ENCODE measurements around the gene POU2F1.
A peak's percentile ranks its signal among the peaks of the same experiment; 100 is the strongest.

The POU2F1 gene

DNA sequence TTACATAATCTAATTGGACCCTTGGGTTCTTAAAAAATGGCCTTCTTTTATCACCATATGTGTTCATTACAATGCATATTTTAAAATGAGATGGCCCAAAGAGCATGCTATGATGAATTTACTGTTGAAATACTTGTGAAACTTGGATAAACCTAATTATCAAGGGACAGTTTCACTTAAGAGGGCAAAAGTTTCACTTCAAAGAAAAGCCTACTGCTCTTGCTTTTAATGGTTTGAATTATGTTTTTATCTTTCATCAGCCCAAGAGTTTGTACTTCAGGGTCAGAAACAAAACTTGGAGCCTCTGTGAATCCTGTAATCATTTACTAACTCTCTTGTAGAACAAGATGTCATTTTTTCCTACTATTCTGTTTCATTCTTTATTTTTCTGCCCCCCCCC, 32.3 kb downstream of the POU2F1 start:
- Histone ChIP-seq H3K9me3 (ENCODE audit: control insufficient read depth, low read length) (no peaks in the 10 kb centered on the region), H3K27me3 (replicated peaks; ENCODE audit: control insufficient read depth, insufficient read depth, low read length) (no peaks in the 10 kb centered on the region), H3K4me1 (ENCODE audit: control insufficient read depth, insufficient read depth, low read length) (no peaks in the 10 kb centered on the region), H3K9ac (ENCODE audit: low read length) (no peak overlapping the region), H3K36me3 (ENCODE audit: control insufficient read depth, insufficient read depth, low read length, severe bottlenecking) (no peaks in the 10 kb centered on the region), H3K4me3 (ENCODE audit: low read length) (no peak overlapping the region)
- no peak for DNase-seq (ENCODE audit: low read depth)

DNA sequence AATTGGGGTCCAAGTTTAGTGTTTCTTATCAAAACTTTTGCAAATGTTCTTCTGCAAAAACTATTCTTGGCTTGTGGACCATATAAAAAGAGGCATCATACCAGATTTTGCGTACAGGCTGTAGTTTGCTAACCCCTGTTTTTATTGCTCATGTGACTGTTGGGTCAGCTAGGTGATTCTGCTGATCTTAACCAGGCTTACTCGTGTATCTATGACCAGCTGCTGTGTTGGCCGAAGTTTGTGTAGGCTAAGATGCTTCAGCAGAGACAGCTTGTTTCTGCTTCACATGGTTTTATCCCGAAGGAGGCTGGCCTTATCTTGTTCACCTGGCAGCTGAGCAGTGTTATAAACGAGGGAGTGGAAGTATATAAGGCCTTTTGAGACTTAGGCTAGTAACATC, 38.2 kb downstream of the POU2F1 start:
- H3K36me3 ChIP-seq (ENCODE audit: control insufficient read depth, insufficient read depth, low read length, severe bottlenecking) = no peaks in the 10 kb centered on the region

DNA sequence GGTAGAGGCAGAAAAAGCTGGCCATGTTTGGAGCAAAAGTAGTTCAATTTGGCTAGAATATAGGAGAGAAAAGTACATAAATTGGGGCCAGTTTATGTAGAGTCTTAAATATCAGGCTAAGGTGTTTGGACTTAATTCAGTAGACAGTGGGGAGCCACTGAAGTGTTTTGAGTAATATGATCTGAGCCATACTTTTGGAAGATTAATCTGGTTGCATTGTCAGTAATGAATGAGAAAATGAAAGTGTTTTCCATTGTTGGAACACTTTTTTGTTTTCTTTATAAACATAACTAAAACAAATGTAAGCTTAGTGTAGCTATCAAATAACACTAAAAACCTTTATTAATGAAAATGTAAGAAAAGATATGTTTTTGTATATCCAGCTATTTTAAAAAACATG, 42.1 kb downstream of the POU2F1 start:
- Histone ChIP-seq H3K4me1 (ENCODE audit: control insufficient read depth, insufficient read depth, low read length) (no peaks in the 10 kb centered on the region), H3K4me3 (ENCODE audit: low read length) (no peak overlapping the region), H3K27me3 (replicated peaks; ENCODE audit: control insufficient read depth, insufficient read depth, low read length) (no peaks in the 10 kb centered on the region), H3K36me3 (ENCODE audit: control insufficient read depth, insufficient read depth, low read length, severe bottlenecking) (no peaks in the 10 kb centered on the region), H3K9me3 (ENCODE audit: control insufficient read depth, low read length) (no peaks in the 10 kb centered on the region), H3K9ac (ENCODE audit: low read length) (no peak overlapping the region)
- DNase-seq (ENCODE audit: low read depth) = no peak

More for the DNA sequence above, 38.2 kb downstream of the POU2F1 start:
- no peak for DNase-seq (ENCODE audit: low read depth)
- H3K9me3 ChIP-seq (ENCODE audit: control insufficient read depth, low read length) = no peaks in the 10 kb centered on the region
- no peaks in the 10 kb centered on the region for H3K4me1 ChIP-seq (ENCODE audit: control insufficient read depth, insufficient read depth, low read length)
- no peak overlapping the region for H3K4me3 ChIP-seq (ENCODE audit: low read length)
- no peaks in the 10 kb centered on the region for H3K27me3 ChIP-seq (replicated peaks; ENCODE audit: control insufficient read depth, insufficient read depth, low read length)
- H3K9ac ChIP-seq (ENCODE audit: low read length) = no peak overlapping the region

DNA sequence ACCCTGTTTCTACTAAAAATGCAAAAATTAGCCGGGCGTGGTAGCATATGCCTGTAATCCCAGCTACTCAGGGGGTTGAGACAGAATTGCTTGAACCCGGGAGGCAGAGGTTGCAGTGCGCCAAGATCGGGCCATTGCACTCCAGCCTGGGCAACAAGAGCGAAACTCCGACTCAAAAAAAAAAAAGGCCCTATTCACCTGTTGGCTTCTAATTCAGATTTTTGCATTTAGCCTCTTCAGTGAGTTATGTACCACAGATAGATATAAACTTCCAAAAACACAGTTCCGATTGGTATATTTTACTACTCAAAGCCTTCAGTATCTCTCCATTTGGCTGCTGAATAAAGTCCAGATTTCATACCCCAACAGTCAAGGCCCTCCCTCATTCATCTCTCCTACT, 42.7 kb downstream of the POU2F1 start:
- no peak for DNase-seq (ENCODE audit: low read depth)
- Histone ChIP-seq H3K27me3 (replicated peaks; ENCODE audit: control insufficient read depth, insufficient read depth, low read length) (no peaks in the 10 kb centered on the region), H3K4me3 (ENCODE audit: low read length) (no peak overlapping the region), H3K4me1 (ENCODE audit: control insufficient read depth, insufficient read depth, low read length) (no peaks in the 10 kb centered on the region), H3K9ac (ENCODE audit: low read length) (no peak overlapping the region), H3K36me3 (ENCODE audit: control insufficient read depth, insufficient read depth, low read length, severe bottlenecking) (no peaks in the 10 kb centered on the region), H3K9me3 (ENCODE audit: control insufficient read depth, low read length) (no peaks in the 10 kb centered on the region)

DNA sequence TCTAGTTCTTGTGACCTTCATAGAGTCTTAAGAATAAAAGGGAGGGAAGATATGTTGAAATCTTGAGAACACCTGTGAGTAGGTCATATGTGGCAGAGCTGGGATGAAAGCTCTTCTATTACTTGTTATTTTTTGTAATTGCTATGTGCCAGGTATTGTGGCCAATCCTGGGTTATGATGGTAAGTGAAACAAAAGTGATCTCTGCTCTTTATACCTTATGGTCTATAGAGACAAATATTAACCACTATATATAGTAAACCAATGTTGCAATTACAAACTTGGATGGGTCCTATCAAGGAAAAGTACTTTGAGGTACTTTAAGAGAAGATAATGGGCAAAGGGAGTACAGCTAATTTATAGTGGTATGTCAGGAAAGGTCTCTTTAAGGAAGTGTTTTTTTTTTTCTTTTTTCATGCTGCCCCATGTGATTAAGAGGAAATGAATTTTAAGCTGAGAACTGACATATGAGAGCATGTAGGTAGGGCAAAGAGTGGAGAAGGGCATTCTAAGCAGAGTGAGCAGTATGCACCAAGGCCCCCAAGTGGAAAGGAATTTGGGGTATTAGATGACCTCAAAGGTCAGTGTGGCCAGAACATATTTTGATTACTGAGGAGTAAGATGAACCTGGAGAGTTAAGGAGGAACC, 43.3 kb downstream of the POU2F1 start:
- Histone ChIP-seq H3K36me3 (ENCODE audit: control insufficient read depth, insufficient read depth, low read length, severe bottlenecking) (no peaks in the 10 kb centered on the region), H3K4me3 (ENCODE audit: low read length) (no peak overlapping the region)
- no peak for DNase-seq (ENCODE audit: low read depth)

DNA sequence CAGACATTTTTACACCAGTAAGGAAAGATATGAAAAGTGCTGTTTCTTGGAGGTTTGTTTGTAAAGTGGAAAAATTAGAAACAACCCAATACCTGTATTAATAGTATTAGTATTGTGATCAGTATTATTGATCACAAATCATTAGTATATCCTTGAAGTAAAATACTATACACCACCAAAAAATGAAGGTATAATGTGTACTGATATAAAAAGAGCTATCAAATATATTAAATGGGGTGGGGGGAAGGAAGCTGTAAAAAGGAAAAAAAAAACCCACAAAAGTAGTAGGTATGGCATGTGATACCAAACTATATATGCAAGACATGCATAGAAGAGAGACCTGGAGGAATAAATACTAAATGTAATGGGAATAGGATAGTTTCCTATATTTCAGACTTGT, 46.3 kb downstream of the POU2F1 start:
- no peak overlapping the region for H3K9ac ChIP-seq (ENCODE audit: low read length)
- H3K36me3 ChIP-seq (ENCODE audit: control insufficient read depth, insufficient read depth, low read length, severe bottlenecking) = no peaks in the 10 kb centered on the region
- no peak overlapping the region for H3K4me3 ChIP-seq (ENCODE audit: low read length)
- H3K27me3 ChIP-seq (replicated peaks; ENCODE audit: control insufficient read depth, insufficient read depth, low read length) = no peaks in the 10 kb centered on the region
- DNase-seq (ENCODE audit: low read depth) = no peak
- H3K4me1 ChIP-seq (ENCODE audit: control insufficient read depth, insufficient read depth, low read length) = peaks cover 10% of the 10 kb centered on the region
- no peaks in the 10 kb centered on the region for H3K9me3 ChIP-seq (ENCODE audit: control insufficient read depth, low read length)

More for the DNA sequence above, 43.3 kb downstream of the POU2F1 start:
- H3K9ac ChIP-seq (ENCODE audit: low read length) = no peak overlapping the region
- H3K27me3 ChIP-seq (replicated peaks; ENCODE audit: control insufficient read depth, insufficient read depth, low read length) = no peaks in the 10 kb centered on the region
- no peaks in the 10 kb centered on the region for H3K4me1 ChIP-seq (ENCODE audit: control insufficient read depth, insufficient read depth, low read length)
- no peaks in the 10 kb centered on the region for H3K9me3 ChIP-seq (ENCODE audit: control insufficient read depth, low read length)

DNA sequence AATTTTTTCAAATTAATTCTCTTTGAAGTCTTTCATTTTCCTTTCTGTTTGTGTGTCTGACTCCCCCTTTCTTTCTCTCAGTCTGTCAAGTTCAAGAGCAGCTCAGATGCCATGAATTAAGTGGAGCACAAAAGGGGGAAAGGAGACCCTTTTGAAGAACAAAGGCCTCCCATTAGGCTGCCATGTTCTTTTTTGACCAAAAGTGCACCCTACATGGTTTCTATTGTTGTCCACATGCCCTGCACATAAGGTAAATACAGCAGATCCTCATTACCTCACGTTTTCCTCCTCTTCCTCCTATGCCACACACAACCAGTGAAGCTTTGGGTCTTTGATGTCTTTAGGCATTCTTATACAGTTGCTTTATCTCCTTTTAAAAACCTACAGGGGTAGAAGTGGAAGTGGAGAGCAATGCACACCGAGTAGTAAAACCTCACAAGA, 47.7 kb downstream of the POU2F1 start:
- Histone ChIP-seq H3K9me3 (ENCODE audit: control insufficient read depth, low read length) (no peaks in the 10 kb centered on the region), H3K36me3 (ENCODE audit: control insufficient read depth, insufficient read depth, low read length, severe bottlenecking) (no peaks in the 10 kb centered on the region), H3K9ac (ENCODE audit: low read length) (no peak overlapping the region), H3K27me3 (replicated peaks; ENCODE audit: control insufficient read depth, insufficient read depth, low read length) (no peaks in the 10 kb centered on the region), H3K4me3 (ENCODE audit: low read length) (no peak overlapping the region), H3K4me1 (ENCODE audit: control insufficient read depth, insufficient read depth, low read length) (peaks cover 13% of the 10 kb centered on the region)
- no peak for DNase-seq (ENCODE audit: low read depth)

DNA sequence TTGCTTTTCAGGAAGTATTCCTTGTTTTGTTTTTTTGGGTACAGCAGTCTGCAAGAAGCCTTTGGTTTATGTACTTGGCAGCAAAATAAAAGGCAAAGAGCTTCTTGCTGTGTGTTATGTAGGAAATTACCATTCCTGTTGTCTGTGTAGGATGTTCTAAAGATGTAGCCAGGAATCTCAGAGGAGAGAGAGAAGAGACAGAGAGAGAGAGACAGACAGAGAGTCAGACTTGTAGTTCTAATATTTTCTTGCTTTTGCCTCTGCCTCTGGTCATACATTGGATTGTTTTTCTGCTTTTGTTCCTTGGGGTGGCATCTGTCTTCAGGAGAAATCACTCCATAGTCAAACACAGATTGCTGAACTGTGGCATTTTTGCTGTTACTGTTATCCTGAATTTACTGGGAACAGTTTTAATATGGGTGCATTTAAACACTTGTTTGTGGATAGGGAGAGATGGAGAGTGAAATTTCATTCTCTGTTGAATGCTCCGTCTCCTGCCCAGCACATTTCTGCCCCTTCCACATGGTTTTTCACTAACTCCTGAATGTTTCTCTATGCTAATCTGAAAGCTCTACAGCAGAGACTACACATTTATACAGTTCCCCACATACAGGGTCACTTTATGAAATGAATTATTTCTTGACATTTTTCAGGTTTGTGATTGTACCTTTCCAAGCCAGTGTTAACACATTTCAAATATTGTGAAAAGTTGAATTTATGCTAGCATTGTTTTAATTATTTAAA, 49.8 kb downstream of the POU2F1 start:
- no peak for DNase-seq (ENCODE audit: low read depth)
- H3K36me3 ChIP-seq (ENCODE audit: control insufficient read depth, insufficient read depth, low read length, severe bottlenecking) = no peaks in the 10 kb centered on the region
- H3K4me3 ChIP-seq (ENCODE audit: low read length) = no peak overlapping the region
- H3K9me3 ChIP-seq (ENCODE audit: control insufficient read depth, low read length) = no peaks in the 10 kb centered on the region
- H3K4me1 ChIP-seq (ENCODE audit: control insufficient read depth, insufficient read depth, low read length) = peaks cover 19% of the 10 kb centered on the region
- no peaks in the 10 kb centered on the region for H3K27me3 ChIP-seq (replicated peaks; ENCODE audit: control insufficient read depth, insufficient read depth, low read length)
- no peak overlapping the region for H3K9ac ChIP-seq (ENCODE audit: low read length)

DNA sequence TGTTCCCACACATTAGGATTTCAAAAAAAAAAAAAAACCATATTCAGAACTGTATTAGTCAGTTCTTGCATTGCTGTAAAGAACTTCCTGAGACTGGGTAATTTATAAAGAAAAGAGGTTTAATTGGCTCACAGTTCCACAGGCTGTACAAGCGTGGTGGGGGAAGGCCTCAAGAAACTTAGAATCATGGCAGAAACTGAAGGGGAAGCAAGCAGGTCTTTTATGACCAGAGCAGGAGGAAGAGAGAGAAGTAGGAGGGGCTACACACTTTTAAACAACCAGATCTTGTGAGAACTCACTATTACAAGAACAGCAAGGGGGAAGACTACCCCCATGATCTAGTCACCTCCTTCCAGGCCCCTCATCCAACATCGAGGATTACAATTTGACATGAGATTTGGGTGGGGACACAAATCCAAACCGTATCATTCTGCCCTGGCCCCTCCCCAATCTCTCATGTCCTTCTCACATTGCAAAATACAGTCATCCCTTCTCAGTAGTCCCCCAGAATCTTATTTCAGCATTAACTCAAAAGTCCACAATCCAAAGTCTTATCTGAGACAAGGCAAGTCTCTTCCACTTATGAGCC, 51.8 kb downstream of the POU2F1 start:
- Histone ChIP-seq H3K36me3 (ENCODE audit: control insufficient read depth, insufficient read depth, low read length, severe bottlenecking) (no peaks in the 10 kb centered on the region), H3K9me3 (ENCODE audit: control insufficient read depth, low read length) (no peaks in the 10 kb centered on the region), H3K4me1 (ENCODE audit: control insufficient read depth, insufficient read depth, low read length) (peaks cover 19% of the 10 kb centered on the region), H3K9ac (ENCODE audit: low read length) (no peak overlapping the region), H3K27me3 (replicated peaks; ENCODE audit: control insufficient read depth, insufficient read depth, low read length) (no peaks in the 10 kb centered on the region), H3K4me3 (ENCODE audit: low read length) (no peak overlapping the region)
- no peak for DNase-seq (ENCODE audit: low read depth)

DNA sequence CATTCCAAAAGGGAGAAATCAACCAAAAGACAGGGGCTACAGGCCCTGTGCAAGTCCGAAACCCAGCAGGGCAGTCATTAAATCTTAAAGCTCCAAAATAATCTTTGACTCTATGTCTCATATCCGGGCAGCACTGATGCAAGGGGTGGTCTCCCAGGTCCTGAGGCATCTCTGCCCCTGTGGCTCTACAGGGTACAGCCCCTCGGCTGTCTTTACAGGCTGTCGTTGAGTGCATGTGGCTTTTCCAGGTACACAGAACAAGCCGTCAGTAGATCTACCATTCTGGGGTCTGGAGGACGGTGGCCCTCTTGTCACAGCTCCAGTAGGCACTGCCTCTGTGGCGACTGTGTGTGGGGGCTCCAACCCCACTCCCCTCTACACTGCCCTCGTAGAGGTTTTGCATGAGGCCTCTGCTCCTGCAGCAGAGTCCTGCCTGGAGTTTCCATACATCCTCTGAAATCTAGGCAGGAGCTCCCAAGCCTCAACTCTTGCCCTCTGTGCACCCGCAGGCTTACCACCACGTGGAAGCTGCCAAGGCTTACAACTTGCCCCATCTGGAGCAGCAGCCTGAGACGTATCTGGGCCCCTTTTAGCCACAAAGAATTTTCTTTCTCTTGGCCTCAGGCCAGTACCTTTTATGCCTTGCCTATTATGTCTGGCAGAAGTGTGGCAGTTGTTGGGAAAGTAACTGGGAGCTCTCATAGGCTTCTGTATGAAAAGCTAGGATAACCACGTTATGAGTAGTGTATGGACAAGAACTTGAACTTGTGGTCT, 52.5 kb downstream of the POU2F1 start:
- H3K9ac ChIP-seq (ENCODE audit: low read length) = no peak overlapping the region
- H3K4me3 ChIP-seq (ENCODE audit: low read length) = no peak overlapping the region
- peaks cover 19% of the 10 kb centered on the region for H3K4me1 ChIP-seq (ENCODE audit: control insufficient read depth, insufficient read depth, low read length)
- H3K27me3 ChIP-seq (replicated peaks; ENCODE audit: control insufficient read depth, insufficient read depth, low read length) = no peaks in the 10 kb centered on the region
- no peaks in the 10 kb centered on the region for H3K36me3 ChIP-seq (ENCODE audit: control insufficient read depth, insufficient read depth, low read length, severe bottlenecking)
- no peaks in the 10 kb centered on the region for H3K9me3 ChIP-seq (ENCODE audit: control insufficient read depth, low read length)
- peak; percentile 67 for DNase-seq (ENCODE audit: low read depth)

DNA sequence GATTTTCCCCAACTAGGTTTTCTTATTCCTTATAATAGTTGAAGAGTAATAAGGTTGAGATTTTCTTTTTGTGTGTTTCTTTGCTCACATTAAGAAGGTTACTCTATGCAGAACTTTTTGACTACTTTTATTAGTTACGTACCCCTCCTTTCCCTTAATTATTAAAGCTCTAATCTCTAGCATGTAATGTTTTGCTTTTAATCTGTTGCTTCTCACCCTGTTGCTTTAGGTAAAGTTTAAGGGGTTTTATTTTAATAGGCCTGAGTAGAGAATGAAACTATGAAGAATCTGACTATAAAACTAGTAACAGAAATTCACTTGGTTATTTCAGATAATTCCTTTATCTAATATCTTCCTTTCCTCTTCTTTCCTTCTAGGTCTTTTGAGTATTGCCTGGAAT, 53.4 kb downstream of the POU2F1 start:
- no peaks in the 10 kb centered on the region for H3K27me3 ChIP-seq (replicated peaks; ENCODE audit: control insufficient read depth, insufficient read depth, low read length)
- DNase-seq (ENCODE audit: low read depth) = no peak
- no peak overlapping the region for H3K4me3 ChIP-seq (ENCODE audit: low read length)
- H3K9ac ChIP-seq (ENCODE audit: low read length) = no peak overlapping the region
- no peaks in the 10 kb centered on the region for H3K9me3 ChIP-seq (ENCODE audit: control insufficient read depth, low read length)
- H3K36me3 ChIP-seq (ENCODE audit: control insufficient read depth, insufficient read depth, low read length, severe bottlenecking) = no peaks in the 10 kb centered on the region
- H3K4me1 ChIP-seq (ENCODE audit: control insufficient read depth, insufficient read depth, low read length) = peaks cover 19% of the 10 kb centered on the region

Data from adipocyte (in vitro differentiated cells).